Measurements from ENCODE around the gene RAB28.

The RAB28 gene

GRCh38 chr4:13484122-13484748, at the start of gene RAB28:
TSS of gene RAB28 (minus strand) at chr4:13484340.
- peak; percentile 75 for DNase-seq (ENCODE audit: low read depth)

- no peak for DNase-seq (ENCODE audit: low read depth)
Observed at GRCh38 chr4:13531625-13531998, 47.5 kb upstream of the RAB28 start.

- DNase-seq (ENCODE audit: low read depth) = no peak
Observed at GRCh38 chr4:13530823-13531624, 46.9 kb upstream of the RAB28 start.

GRCh38 chr4:13529128-13529919, 45.2 kb upstream of the RAB28 start:
- no peak for DNase-seq (ENCODE audit: low read depth)

GRCh38 chr4:13528821-13529127, 44.6 kb upstream of the RAB28 start:
- no peak for DNase-seq (ENCODE audit: low read depth)

- no peak for DNase-seq (ENCODE audit: low read depth)
Observed at GRCh38 chr4:13527981-13528820, 44.1 kb upstream of the RAB28 start.

GRCh38 chr4:13527192-13527980, 43.2 kb upstream of the RAB28 start:
- no peak for DNase-seq (ENCODE audit: low read depth)

- no peak for DNase-seq (ENCODE audit: low read depth)
Observed at GRCh38 chr4:13526658-13527057, 42.5 kb upstream of the RAB28 start.

GRCh38 chr4:13525606-13526281, 41.6 kb upstream of the RAB28 start:
- no peak for DNase-seq (ENCODE audit: low read depth)

GRCh38 chr4:13524504-13525243, 40.5 kb upstream of the RAB28 start:
- DNase-seq (ENCODE audit: low read depth) = no peak

GRCh38 chr4:13523591-13524503, 39.7 kb upstream of the RAB28 start:
- DNase-seq (ENCODE audit: low read depth) = no peak

- no peak for DNase-seq (ENCODE audit: low read depth)
Observed at GRCh38 chr4:13523105-13523477, 39.0 kb upstream of the RAB28 start.

- no peak for DNase-seq (ENCODE audit: low read depth)
Observed at GRCh38 chr4:13522282-13523104, 38.4 kb upstream of the RAB28 start.

- no peak for DNase-seq (ENCODE audit: low read depth)
Observed at GRCh38 chr4:13521047-13521446, 36.9 kb upstream of the RAB28 start.

GRCh38 chr4:13516315-13516860, 32.2 kb upstream of the RAB28 start:
- no peak for DNase-seq (ENCODE audit: low read depth)

- DNase-seq (ENCODE audit: low read depth) = no peak
Observed at GRCh38 chr4:13515268-13515667, 31.1 kb upstream of the RAB28 start.

- no peak for DNase-seq (ENCODE audit: low read depth)
Observed at GRCh38 chr4:13514722-13515121, 30.6 kb upstream of the RAB28 start.

GRCh38 chr4:13511101-13511500, 27.0 kb upstream of the RAB28 start:
- DNase-seq (ENCODE audit: low read depth) = no peak

Data from GM04503 (cell line).